Activated CD4-positive, alpha-beta T cell treated with anti-CD3 and anti-CD28 coated beads, Interleukin-2, Interleukin-6, amounts not matched to agents 100 ng/mL and 50 ng/mL, durations not matched to agents 16 hours and 8 hours (primary cell): ENCODE measurements around the gene OPA1.
A peak's percentile ranks its signal among the peaks of the same experiment; 100 is the strongest.

ENCODE experiments used
- DNase-seq: peaks from one replicate; pipeline ENCODE4 v3.0.0-alpha.2; 2020

Gene OPA1

GRCh38 chr3:193656878-193657282 is 63.9 kb downstream of the OPA1 start:
- DNase-seq, result no peak

GRCh38 chr3:193660171-193660570 is 67.2 kb downstream of the OPA1 start:
- DNase-seq, result no peak

GRCh38 chr3:193660698-193661411 is 67.8 kb downstream of the OPA1 start:
- no peak for DNase-seq

- DNase-seq, result no peak
Measured at GRCh38 chr3:193662757-193663322, 69.8 kb downstream of the OPA1 start.

GRCh38 chr3:193665370-193665989 is 72.5 kb downstream of the OPA1 start:
- peak; percentile 19 for DNase-seq

- DNase-seq, result no peak
Measured at GRCh38 chr3:193673845-193674244, 80.8 kb downstream of the OPA1 start.

GRCh38 chr3:193674714-193675113 is 81.7 kb downstream of the OPA1 start:
- no peak for DNase-seq

GRCh38 chr3:193677734-193678133 is 84.7 kb downstream of the OPA1 start:
- no peak for DNase-seq

- DNase-seq, result no peak
Measured at GRCh38 chr3:193680220-193680619, 87.2 kb downstream of the OPA1 start.

- no peak for DNase-seq
Measured at GRCh38 chr3:193681631-193682030, 88.6 kb downstream of the OPA1 start.

GRCh38 chr3:193686665-193687483 is 93.9 kb downstream of the OPA1 start:
- DNase-seq, result no peak

- no peak for DNase-seq
Measured at GRCh38 chr3:193688834-193689714, 96.1 kb downstream of the OPA1 start.

GRCh38 chr3:193693774-193694173 is 100.8 kb downstream of the OPA1 start:
- DNase-seq, result no peak

GRCh38 chr3:193701953-193702635 is 109.1 kb downstream of the OPA1 start:
- DNase-seq, result no peak

GRCh38 chr3:193702967-193703366 is 110.0 kb downstream of the OPA1 start:
- no peak for DNase-seq

- DNase-seq, result no peak
Measured at GRCh38 chr3:193704431-193704830, 111.4 kb downstream of the OPA1 start.

GRCh38 chr3:193708270-193708669 is 115.3 kb downstream of the OPA1 start:
- no peak for DNase-seq

- DNase-seq, result no peak
Measured at GRCh38 chr3:193710286-193711165, 117.5 kb downstream of the OPA1 start.

GRCh38 chr3:193711166-193711485 is 118.1 kb downstream of the OPA1 start:
- no peak for DNase-seq

- no peak for DNase-seq
Measured at GRCh38 chr3:193711523-193711963, 118.5 kb downstream of the OPA1 start.
